NT2/D1 (cell line): ENCODE results near the gene TRO.

Experiments
- SUZ12 ChIP-seq: IDR thresholded peaks from 2 replicates; pipeline ENCODE4 v1.6.1; 2011; ENCODE audit not compliant: insufficient read length, insufficient read depth; ENCODE audit errors: extremely low read depth
- ZNF274 ChIP-seq: IDR thresholded peaks from 2 replicates; pipeline ENCODE4 v1.6.1; 2011; ENCODE audit warnings: mild to moderate bottlenecking, low read depth, low read length

- no peak for TF ChIP-seq SUZ12
- no peak for TF ChIP-seq ZNF274
These were observed 10.5 kb downstream of the TRO start for GRCh38 chrX:54931107-54931506.
